NCI-H187 treated with DMSO at 0.1 percent for 48 hours (cell line): ENCODE measurements around the gene TIMM44.

Source experiments
- DNase-seq: peaks from one replicate; lab custom pipeline; 2025; lab: John Stamatoyannopoulos, UW

TIMM44 gene

GRCh38 chr19:7943444-7944176 lies at the start of gene TIMM44:
Gene TIMM44 (minus strand): TSS chr19:7943666. CDS start chr19:7943651, 15 bp downstream.
- DNase-seq, result peak; percentile 78

- DNase-seq, result no peak
Observed at GRCh38 chr19:7992575-7992974, 49.1 kb upstream of the TIMM44 start.

- DNase-seq, result no peak
Observed at GRCh38 chr19:7989071-7989575, 45.7 kb upstream of the TIMM44 start.

GRCh38 chr19:7988307-7988706 lies 44.8 kb upstream of the TIMM44 start:
- no peak for DNase-seq

- DNase-seq, result no peak
Observed at GRCh38 chr19:7987114-7987768, 43.8 kb upstream of the TIMM44 start.

GRCh38 chr19:7986321-7987113 lies 43.1 kb upstream of the TIMM44 start:
- DNase-seq, result no peak

GRCh38 chr19:7985481-7985911 lies 42.0 kb upstream of the TIMM44 start:
- no peak for DNase-seq

GRCh38 chr19:7983995-7984837 lies 40.8 kb upstream of the TIMM44 start:
- no peak for DNase-seq

- DNase-seq, result no peak
Observed at GRCh38 chr19:7983286-7983950, 40.0 kb upstream of the TIMM44 start.

- DNase-seq, result no peak
Observed at GRCh38 chr19:7982651-7983099, 39.2 kb upstream of the TIMM44 start.

GRCh38 chr19:7982103-7982502 lies 38.6 kb upstream of the TIMM44 start:
- no peak for DNase-seq

GRCh38 chr19:7981661-7982060 lies 38.2 kb upstream of the TIMM44 start:
- no peak for DNase-seq

GRCh38 chr19:7981199-7981598 lies 37.7 kb upstream of the TIMM44 start:
- no peak for DNase-seq

- DNase-seq, result no peak
Observed at GRCh38 chr19:7980635-7981121, 37.2 kb upstream of the TIMM44 start.

- no peak for DNase-seq
Observed at GRCh38 chr19:7980168-7980567, 36.7 kb upstream of the TIMM44 start.

GRCh38 chr19:7979559-7979958 lies 36.1 kb upstream of the TIMM44 start:
- DNase-seq, result no peak

GRCh38 chr19:7979011-7979410 lies 35.5 kb upstream of the TIMM44 start:
- no peak for DNase-seq

GRCh38 chr19:7978179-7978825 lies 34.8 kb upstream of the TIMM44 start:
- DNase-seq, result no peak

GRCh38 chr19:7977723-7978040 lies 34.2 kb upstream of the TIMM44 start:
- no peak for DNase-seq

GRCh38 chr19:7977021-7977722 lies 33.7 kb upstream of the TIMM44 start:
- DNase-seq, result no peak
